Activated naive CD4-positive, alpha-beta T cell treated with anti-CD3 and anti-CD28 coated beads for 36 hours (primary cell): ENCODE data around the gene RBM4. TPM values are rescaled to one million over a fixed set of nuclear protein-coding genes. Genes with fewer than 3 reads are reported as not detected.

ENCODE experiments used
- CTCF ChIA-PET: fragments of 350-600 bp; sonication (Branson Sonifier 250); formaldehyde crosslinking; loops from one replicate; lab custom pipeline; 2021; ENCODE audit warnings: antibody characterized with exemption; lab: Charles Lee
- DNase-seq: peaks from one replicate; pipeline ENCODE4 v3.0.0-alpha.2; 2020
- H3K27ac Mint-ChIP-seq: one replicate; pipeline ENCODE4 v1.8.0; 2021; ENCODE audit warnings: mild to moderate bottlenecking, mixed read lengths
- H3K27me3 Mint-ChIP-seq: one replicate; pipeline ENCODE4 v1.8.0; 2021; ENCODE audit warnings: low read depth, mixed read lengths
- H3K36me3 Mint-ChIP-seq: one replicate; pipeline ENCODE4 v1.8.0; 2021; ENCODE audit warnings: low read depth, mixed read lengths
- H3K4me1 Mint-ChIP-seq: one replicate; pipeline ENCODE4 v1.8.0; 2021; ENCODE audit warnings: low read depth, mixed read lengths
- H3K4me3 Mint-ChIP-seq: one replicate; pipeline ENCODE4 v1.8.0; 2021; ENCODE audit warnings: mild to moderate bottlenecking, moderate library complexity, mixed read lengths
- H3K9me3 Mint-ChIP-seq: one replicate; pipeline ENCODE4 v1.8.0; 2021; ENCODE audit warnings: mixed read lengths
- intact Hi-C: fragments of 100-400 bp; cut with micrococcal nuclease; formaldehyde crosslinking; loops from one replicate; pipeline ENCODE4 v1.15.1; 2023
- total RNA-seq, 2 experiments: library from RNA; stranded (reverse); gene quantifications; one replicate each; pipeline ENCODE4 v1.2.3, GENCODE V29; 2021

RBM4 gene
- total RNA-seq, 2 experiments from 2014 or later: 85.9 to 98.1 TPM

- no peak overlapping the region for H3K27ac Mint-ChIP-seq
These were observed 55.0 kb downstream of the RBM4 start for GRCh38 chr11:66693356-66694055.

GRCh38 chr11:66694056-66694410, 55.5 kb downstream of the RBM4 start:
- Mint-ChIP-seq H3K27me3 (no peaks in the 10 kb centered on the region), H3K9me3 (no peaks in the 10 kb centered on the region), H3K36me3 (no peaks in the 10 kb centered on the region), H3K27ac (no peak overlapping the region), H3K4me3 (no peak overlapping the region), H3K4me1 (no peaks in the 10 kb centered on the region)
- CTCF ChIA-PET: interaction anchor here (0.7 to 1.1 kb wide), 4 partner anchors 101 to 140 kb away, joined by 3 to 6 read pairs (median 4); no protein-coding TSS in a partner anchor
- intact Hi-C loops: loop anchor here (1.0 to 2.0 kb wide), 6 partner anchors 51 to 377 kb away; partner anchors contain the start of gene C11orf86
- no peak for DNase-seq

More at GRCh38 chr11:66693356-66694055, 55.0 kb downstream of the RBM4 start:
- H3K4me1 Mint-ChIP-seq: no peaks in the 10 kb centered on the region
- CTCF ChIA-PET: interaction anchor here (0.6 to 1.1 kb wide), 6 partner anchors 87 to 141 kb away, joined by 3 to 6 read pairs (median 4); no protein-coding TSS in a partner anchor
- no peaks in the 10 kb centered on the region for H3K9me3 Mint-ChIP-seq
- H3K4me3 Mint-ChIP-seq: no peak overlapping the region
- intact Hi-C loops: loop anchor here (1.0 to 2.0 kb wide), 6 partner anchors 51 to 378 kb away; partner anchors contain the start of gene C11orf86
- DNase-seq: no peak
- H3K27me3 Mint-ChIP-seq: no peaks in the 10 kb centered on the region
- H3K36me3 Mint-ChIP-seq: no peaks in the 10 kb centered on the region

DNA sequence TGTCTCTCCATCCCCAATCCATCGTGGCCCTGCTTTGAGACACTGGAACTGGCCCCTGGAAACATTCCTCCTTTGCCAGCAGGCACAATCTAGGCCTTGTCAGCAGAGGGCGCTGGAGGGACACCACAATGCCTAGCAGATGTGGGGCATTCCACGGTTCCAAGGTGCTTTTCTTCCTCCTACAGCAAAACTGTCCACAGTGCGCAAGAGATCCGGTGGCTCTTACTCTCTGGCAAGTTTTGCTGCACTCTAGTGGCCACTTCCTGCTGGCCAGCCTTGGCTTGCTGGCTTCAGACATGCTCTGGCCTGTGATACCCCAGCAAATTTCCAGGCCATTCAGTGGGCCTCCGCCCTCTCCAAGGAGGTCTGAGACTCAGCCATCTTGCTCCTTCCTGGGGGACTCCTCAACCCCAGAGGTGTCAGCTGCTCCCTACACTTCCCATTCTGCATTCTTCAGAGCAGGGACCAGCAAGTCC, 56.3 kb downstream of the RBM4 start:
- no peaks in the 10 kb centered on the region for H3K4me1 Mint-ChIP-seq
- peak; percentile 95 for DNase-seq
- no peak overlapping the region for H3K4me3 Mint-ChIP-seq
- no peak overlapping the region for H3K27ac Mint-ChIP-seq
- no peaks in the 10 kb centered on the region for H3K36me3 Mint-ChIP-seq
- CTCF ChIA-PET: interaction anchor here (0.6 to 2.5 kb wide), 6 partner anchors 9 to 451 kb away, joined by 3 to 35 read pairs (median 4); no protein-coding TSS in a partner anchor
- intact Hi-C loops: loop anchor here (1.0 to 2.0 kb wide), 6 partner anchors 50 to 377 kb away; partner anchors contain the start of gene C11orf86
- H3K27me3 Mint-ChIP-seq: no peaks in the 10 kb centered on the region
- H3K9me3 Mint-ChIP-seq: no peaks in the 10 kb centered on the region

Other genes with a start within 250 kb of the RBM4 start
- gene NPAS4, start 217.7 kb upstream of the RBM4 start, total RNA-seq: not detected
- gene MRPL11, start 199.9 kb upstream of the RBM4 start, total RNA-seq: 100 to 1,000 TPM; 143 to 144 TPM
- gene PELI3, start 171.8 kb upstream of the RBM4 start, total RNA-seq: 1 to 10 TPM; 2.3 to 2.4 TPM
- gene DPP3, start 158.3 kb upstream of the RBM4 start, total RNA-seq: 10 to 100 TPM; 73.8 to 80.1 TPM
- gene BBS1, start 128.1 kb upstream of the RBM4 start, total RNA-seq: 10 to 100 TPM; 10.1 to 10.9 TPM
- 10 to 100 TPM; 11.5 to 13.4 TPM for gene ZDHHC24, start 92.7 kb upstream of the RBM4 start, total RNA-seq
- gene ACTN3, start 91.8 kb upstream of the RBM4 start, total RNA-seq: under 1 TPM in 1 of 2 experiments, not detected in 1; 0.07 TPM
- gene CTSF, start 70.1 kb upstream of the RBM4 start, total RNA-seq: under 1 TPM; 0.64 to 0.96 TPM
- under 1 TPM; 0.07 to 0.12 TPM for gene CCDC87, start 45.6 kb upstream of the RBM4 start, total RNA-seq
- 10 to 100 TPM; 22.6 to 22.8 TPM for gene CCS, start 45.5 kb upstream of the RBM4 start, total RNA-seq
- gene RBM14, start 22.1 kb upstream of the RBM4 start, total RNA-seq: 100 to 1,000 TPM; 160 to 173 TPM
- gene RBM4B, start 39.2 kb downstream of the RBM4 start, total RNA-seq: 10 to 100 TPM; 10.9 to 11.7 TPM
- gene SPTBN2, start 90.5 kb downstream of the RBM4 start, total RNA-seq: 1 to 10 TPM; 1.8 to 3.0 TPM
- 10 to 100 TPM; 19.3 to 20.6 TPM for gene RCE1, start 204.7 kb downstream of the RBM4 start, total RNA-seq
- 10 to 100 TPM; 13.3 to 16.1 TPM for gene LRFN4, start 218.4 kb downstream of the RBM4 start, total RNA-seq